ENCODE results near the gene SLC9A7.
"Not testable (repeated sequence)": the region's sequence is repeated elsewhere in the genome, so short reads cannot be mapped to it uniquely, and the experiment has no call there.

The SLC9A7 gene

DNA sequence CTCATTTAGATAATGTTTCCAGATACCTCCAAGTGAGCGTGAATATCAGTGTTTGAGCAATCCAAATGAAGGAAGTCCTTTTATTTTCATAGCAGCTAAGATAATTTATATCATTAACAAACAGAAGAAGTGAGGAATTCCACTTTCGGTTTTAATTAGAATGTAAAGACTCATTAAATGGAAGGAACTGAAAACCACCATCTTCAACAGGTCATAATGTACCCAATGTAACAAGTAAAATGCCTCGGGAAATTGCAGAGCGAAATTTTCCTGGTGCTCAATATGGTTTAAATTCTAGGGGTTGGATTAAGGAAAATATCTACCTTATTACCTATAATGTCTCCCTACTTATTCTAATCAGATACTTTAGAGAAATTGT is 33.9 kb upstream of the SLC9A7 start:
- TF ChIP-seq, protein P1, sequence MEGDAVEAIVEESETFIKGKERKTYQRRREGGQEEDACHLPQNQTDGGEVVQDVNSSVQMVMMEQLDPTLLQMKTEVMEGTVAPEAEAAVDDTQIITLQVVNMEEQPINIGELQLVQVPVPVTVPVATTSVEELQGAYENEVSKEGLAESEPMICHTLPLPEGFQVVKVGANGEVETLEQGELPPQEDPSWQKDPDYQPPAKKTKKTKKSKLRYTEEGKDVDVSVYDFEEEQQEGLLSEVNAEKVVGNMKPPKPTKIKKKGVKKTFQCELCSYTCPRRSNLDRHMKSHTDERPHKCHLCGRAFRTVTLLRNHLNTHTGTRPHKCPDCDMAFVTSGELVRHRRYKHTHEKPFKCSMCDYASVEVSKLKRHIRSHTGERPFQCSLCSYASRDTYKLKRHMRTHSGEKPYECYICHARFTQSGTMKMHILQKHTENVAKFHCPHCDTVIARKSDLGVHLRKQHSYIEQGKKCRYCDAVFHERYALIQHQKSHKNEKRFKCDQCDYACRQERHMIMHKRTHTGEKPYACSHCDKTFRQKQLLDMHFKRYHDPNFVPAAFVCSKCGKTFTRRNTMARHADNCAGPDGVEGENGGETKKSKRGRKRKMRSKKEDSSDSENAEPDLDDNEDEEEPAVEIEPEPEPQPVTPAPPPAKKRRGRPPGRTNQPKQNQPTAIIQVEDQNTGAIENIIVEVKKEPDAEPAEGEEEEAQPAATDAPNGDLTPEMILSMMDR (IDR thresholded peaks at IDR 0.05; ENCODE audit: unreplicated experiment in 3 of 3), result no peak
- H3K27me3 Mint-ChIP-seq (ENCODE audit: low read depth), result no peaks in the 10 kb centered on the region
- no peaks in the 10 kb centered on the region for H3K36me3 Mint-ChIP-seq (ENCODE audit: low read depth)
- H3K4me1 Mint-ChIP-seq, result peaks cover 5% of the 10 kb centered on the region
- peak overlapping the region in 1 of 3 experiments; percentile 34 for H3K27ac Mint-ChIP-seq
- H3K9me3 Mint-ChIP-seq, result peaks cover 20% of the 10 kb centered on the region
- no peak overlapping the region for H3K4me3 Mint-ChIP-seq

DNA sequence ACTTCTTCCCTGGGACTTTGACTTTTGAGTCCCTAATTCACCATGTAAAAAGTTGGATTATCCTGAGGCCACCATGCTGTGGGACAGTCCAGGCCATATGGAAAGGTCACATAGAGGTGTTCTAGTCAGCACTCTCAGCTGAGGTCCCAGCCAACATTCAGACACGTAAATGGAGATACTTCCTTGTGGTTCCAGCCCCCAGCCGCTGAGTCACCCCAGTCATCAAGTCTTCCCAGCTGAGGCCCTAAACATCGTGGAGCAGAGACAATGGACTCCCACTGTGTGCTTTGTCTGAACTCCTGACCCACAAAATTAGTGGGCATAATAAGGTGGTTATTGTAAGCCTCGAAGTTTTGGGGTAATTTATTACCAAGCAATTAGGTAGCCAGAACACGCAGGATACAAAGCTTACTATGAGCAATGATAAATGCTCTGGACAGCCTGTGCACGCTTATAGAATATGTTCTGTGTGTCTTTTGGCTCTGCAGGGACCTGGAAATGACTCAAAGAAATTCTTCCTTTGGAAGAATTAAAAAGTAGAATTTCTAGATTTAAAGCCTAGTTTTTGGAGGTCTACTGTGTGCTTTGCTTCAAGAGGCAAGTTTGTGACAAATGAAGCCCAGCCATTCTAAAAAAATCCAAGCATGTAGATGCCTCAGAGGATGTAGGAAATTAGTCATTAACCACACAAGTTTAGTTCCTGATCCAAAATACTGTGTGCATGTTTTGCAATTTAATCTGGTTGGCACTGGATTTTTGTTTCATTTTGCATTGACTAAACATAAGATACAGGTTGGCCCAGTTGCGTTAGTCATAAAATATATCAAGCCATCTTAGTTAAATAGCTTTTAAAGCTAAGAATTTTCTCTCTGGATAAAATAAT is 33.2 kb upstream of the SLC9A7 start:
- no peak overlapping the region for H3K4me3 Mint-ChIP-seq
- H3K27me3 Mint-ChIP-seq (ENCODE audit: low read depth), result no peaks in the 10 kb centered on the region
- peaks cover 5% of the 10 kb centered on the region for H3K4me1 Mint-ChIP-seq
- TF ChIP-seq, protein P1 (IDR thresholded peaks at IDR 0.05; ENCODE audit: unreplicated experiment in 3 of 3), result no peak
- peaks cover 23% of the 10 kb centered on the region for H3K9me3 Mint-ChIP-seq
- H3K27ac Mint-ChIP-seq, result peak overlapping the region in 1 of 3 experiments; percentile 34
- H3K36me3 Mint-ChIP-seq (ENCODE audit: low read depth), result no peaks in the 10 kb centered on the region

DNA sequence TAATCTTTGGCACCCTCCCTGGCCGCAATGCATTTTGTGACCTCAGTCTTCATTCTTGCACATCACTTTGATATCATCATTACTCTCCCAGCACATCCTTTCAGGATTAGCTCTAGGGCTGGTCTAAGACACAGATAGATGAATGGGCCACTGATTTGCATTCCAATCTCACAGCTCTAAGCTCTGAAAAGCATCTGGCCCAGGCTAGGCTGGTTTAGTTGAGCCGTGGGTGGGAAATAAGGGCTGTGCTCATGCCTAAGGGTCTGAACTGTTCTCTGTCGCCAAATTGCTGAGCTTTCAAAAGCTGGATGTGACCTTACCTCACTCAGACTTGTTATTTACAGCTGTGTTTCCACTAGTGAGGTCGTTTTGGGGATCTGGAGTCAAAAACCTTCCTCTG is 30.0 kb upstream of the SLC9A7 start:
- TF ChIP-seq, protein P1 (IDR thresholded peaks at IDR 0.05; ENCODE audit: unreplicated experiment in 3 of 3), result no peak
- no peak overlapping the region for H3K4me3 Mint-ChIP-seq
- H3K4me1 Mint-ChIP-seq, result peaks cover 5% of the 10 kb centered on the region
- peaks cover 21% of the 10 kb centered on the region for H3K9me3 Mint-ChIP-seq
- H3K36me3 Mint-ChIP-seq (ENCODE audit: low read depth), result no peaks in the 10 kb centered on the region
- H3K27ac Mint-ChIP-seq, result no peak overlapping the region
- no peaks in the 10 kb centered on the region for H3K27me3 Mint-ChIP-seq (ENCODE audit: low read depth)

DNA sequence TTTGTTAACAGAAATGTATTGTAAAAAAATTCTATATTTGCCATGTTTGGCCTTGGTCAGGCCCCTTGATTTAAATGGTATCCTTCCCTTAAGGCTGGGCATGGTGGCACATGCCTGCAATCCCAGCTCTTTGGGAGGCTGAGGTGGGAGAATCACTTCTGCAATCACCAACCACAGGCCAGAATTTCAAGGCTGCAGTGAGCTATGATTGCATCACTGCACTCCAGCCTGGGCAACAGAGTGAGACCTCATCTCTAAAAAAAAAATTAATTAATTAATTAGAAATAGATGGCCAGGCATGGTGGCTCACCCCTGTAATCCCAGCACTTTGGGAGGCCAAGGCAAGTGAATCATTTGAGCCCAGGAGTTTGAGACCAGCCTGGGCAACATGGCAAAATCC is 25.5 kb upstream of the SLC9A7 start:
- not testable (repeated sequence) for H3K36me3 Mint-ChIP-seq (ENCODE audit: low read depth); H3K4me3 Mint-ChIP-seq; H3K27me3 Mint-ChIP-seq (ENCODE audit: low read depth); H3K4me1 Mint-ChIP-seq; H3K27ac Mint-ChIP-seq
- H3K9me3 Mint-ChIP-seq, result peaks cover 18% of the 10 kb centered on the region

DNA sequence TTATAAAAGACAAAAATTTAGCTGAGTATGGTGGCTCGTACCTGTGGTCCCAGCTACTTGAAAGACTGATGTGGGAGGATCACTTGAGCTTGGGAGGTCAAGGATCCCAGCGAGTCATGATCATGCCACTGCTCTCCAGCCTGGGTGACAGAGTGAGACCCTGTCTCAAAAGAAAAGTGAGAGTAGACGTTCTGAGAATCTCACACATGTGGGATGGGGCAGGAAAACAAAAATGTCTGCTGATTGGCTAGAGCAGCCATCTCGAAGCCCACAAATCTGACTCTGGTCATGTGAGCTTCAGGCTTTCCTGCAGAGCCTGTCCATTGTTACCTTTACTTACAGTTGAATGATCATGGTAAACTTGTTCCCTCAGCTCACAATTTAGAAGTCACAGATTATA is 23.1 kb upstream of the SLC9A7 start:
- no peaks in the 10 kb centered on the region for H3K4me1 Mint-ChIP-seq
- no peaks in the 10 kb centered on the region for H3K27me3 Mint-ChIP-seq (ENCODE audit: low read depth)
- H3K4me3 Mint-ChIP-seq, result no peak overlapping the region
- no peaks in the 10 kb centered on the region for H3K36me3 Mint-ChIP-seq (ENCODE audit: low read depth)
- H3K9me3 Mint-ChIP-seq, result peaks cover 6% of the 10 kb centered on the region
- TF ChIP-seq, protein P1 (IDR thresholded peaks at IDR 0.05; ENCODE audit: unreplicated experiment in 3 of 3), result no peak
- H3K27ac Mint-ChIP-seq, result no peak overlapping the region

DNA sequence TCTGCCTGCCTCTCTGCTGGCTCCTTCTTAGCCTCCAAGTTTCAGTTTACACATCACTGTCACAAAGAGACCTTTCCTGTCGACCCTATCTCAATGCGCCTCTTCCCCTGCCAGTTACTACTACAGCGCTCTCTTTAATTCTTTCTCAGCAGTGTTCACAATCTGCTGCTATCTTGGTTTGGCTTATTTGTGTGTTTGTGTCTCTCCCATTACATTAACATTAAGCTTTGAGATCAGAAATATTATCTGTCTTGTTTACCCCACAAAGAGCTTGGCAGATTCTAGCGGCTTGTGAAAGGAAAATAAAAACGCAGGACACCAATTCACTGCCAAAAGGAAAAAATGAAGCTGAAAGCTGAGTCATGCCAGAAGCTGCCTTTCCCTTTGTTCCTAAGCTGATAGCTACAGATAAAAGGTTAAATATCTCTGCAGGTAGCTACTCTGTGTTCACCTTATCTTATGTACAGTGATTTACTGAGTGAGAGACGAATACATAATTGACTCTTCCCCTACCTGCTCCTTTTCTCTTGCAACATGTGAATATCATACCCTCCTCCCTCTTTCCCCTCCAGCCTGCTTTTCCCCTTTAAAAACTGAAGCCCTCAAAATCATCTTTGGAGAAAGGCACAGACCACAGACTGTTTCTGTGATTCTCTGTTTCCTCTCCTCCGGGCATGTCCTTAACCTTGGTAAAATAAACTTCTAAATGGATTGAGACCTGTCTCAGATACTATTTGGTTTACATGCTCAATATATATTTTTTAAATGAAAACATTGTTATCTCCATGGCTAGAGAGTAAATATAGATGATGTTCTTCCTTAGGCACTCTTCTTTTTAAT is 19.3 kb upstream of the SLC9A7 start:
- Mint-ChIP-seq H3K36me3 (ENCODE audit: low read depth) (no peaks in the 10 kb centered on the region), H3K27me3 (ENCODE audit: low read depth) (peaks cover 6% of the 10 kb centered on the region), H3K4me1 (no peaks in the 10 kb centered on the region), H3K4me3 (no peak overlapping the region), H3K9me3 (peaks cover 12% of the 10 kb centered on the region), H3K27ac (no peak overlapping the region)
- TF ChIP-seq, protein P1 (IDR thresholded peaks at IDR 0.05; ENCODE audit: unreplicated experiment in 3 of 3), result no peak

All from nephron (organoid).